Activated CD8-positive, alpha-beta memory T cell treated with anti-CD3 and anti-CD28 coated beads, Interleukin-2, amount 50 U/mL, for 1 hour (primary cell): ENCODE results near the gene RBM15B.
"Not testable (repeated sequence)": the region's sequence is repeated elsewhere in the genome, so short reads cannot be mapped to it uniquely, and the experiment has no call there.

Experiments used
- DNase-seq: peaks from one replicate; pipeline ENCODE4 v3.0.0-alpha.2; 2020; ENCODE audit errors: extremely low read depth

The RBM15B gene

DNA sequence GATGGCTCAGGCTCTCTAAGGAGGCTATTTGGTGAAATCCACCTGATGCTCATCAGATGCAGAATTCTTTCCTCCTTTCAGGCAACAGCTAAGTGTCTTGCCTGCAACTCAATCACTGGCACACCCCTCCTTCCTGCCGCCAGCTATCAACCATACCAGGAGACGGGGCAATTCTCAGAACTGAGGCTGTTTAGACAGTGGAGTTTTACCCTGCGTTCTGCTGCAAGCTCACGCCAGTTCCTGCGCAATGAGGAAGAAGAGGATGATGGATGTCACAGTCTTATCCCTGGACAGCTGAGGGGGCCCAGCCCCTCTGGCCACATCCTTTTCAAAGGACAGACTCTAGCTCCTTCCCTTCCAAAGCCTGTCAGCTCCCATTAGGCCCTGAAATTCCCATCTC, 13.0 kb upstream of the RBM15B start:
- DNase-seq: no peak

- DNase-seq: no peak
These were observed 12.4 kb upstream of the RBM15B start for GRCh38 chr3:51378726-51379125.

GRCh38 chr3:51379301-51379700, 11.8 kb upstream of the RBM15B start:
- no peak for DNase-seq

DNA sequence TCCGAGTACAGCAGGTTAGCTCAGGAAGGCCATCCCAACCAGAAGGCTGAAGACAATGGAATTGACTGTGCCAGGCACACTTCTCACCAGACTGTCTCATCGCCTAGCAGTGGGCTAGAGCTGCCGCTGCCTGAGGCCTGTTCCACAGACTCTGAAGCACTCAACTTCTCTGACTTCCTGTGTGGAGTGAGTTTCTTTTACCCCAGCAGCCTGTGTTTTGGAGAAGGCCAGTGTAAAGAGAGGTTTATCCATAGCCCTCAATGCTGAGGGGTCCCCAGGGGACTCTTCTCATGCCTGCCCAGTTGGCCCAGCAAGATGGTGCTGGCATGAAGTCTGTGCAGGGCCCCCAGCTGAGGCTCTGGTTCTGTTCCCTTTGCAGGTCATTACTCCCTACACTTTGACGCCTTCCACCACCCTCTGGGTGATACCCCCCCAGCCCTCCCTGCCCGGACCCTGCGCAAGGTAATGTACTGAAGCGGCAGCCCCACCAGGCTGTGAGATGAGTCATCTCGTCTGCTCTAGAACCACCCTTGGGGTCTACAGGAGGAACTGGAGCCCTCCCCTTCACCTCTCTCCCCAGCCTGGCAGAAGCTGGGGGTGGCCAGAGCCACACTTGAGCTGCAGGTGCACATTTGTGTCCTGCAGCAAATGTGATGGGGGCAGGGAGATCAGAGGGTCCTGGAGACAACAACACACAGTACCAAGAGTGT, 11.2 kb upstream of the RBM15B start:
- DNase-seq: no peak

DNA sequence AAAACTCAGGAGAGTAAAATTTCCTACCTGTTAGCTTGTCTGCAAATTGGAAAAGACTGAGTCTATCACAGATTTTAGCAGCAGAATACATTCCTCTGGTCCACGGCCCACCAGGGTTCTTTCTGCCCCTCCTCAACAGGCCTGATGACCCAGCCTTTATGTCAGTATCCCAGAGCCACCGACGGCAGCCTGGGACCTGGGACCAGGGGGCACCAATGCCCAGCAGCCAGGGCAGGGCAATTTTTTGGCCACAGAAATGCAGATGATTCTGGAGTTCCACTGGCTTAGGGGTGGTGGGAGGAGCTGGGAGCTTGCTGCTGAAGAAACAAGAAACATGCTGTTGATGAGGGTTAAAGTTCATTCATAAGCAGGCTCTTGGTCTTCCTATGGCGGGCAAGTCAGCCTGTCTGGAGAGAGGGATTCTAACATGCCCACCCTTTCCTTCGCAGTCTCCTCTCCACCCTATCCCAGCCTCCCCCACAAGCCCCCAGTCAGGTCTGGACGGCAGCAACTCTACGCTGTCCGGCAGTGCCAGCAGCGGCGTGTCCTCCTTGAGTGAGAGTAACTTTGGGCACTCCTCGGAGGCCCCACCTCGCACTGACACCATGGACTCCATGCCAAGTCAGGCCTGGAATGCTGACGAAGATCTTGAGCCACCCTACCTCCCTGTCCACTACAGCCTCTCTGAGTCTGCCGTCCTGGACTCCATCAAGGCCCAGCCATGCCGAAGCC, 10.3 kb upstream of the RBM15B start:
- no peak for DNase-seq

GRCh38 chr3:51381333-51381705, 9.8 kb upstream of the RBM15B start:
- DNase-seq: no peak

DNA sequence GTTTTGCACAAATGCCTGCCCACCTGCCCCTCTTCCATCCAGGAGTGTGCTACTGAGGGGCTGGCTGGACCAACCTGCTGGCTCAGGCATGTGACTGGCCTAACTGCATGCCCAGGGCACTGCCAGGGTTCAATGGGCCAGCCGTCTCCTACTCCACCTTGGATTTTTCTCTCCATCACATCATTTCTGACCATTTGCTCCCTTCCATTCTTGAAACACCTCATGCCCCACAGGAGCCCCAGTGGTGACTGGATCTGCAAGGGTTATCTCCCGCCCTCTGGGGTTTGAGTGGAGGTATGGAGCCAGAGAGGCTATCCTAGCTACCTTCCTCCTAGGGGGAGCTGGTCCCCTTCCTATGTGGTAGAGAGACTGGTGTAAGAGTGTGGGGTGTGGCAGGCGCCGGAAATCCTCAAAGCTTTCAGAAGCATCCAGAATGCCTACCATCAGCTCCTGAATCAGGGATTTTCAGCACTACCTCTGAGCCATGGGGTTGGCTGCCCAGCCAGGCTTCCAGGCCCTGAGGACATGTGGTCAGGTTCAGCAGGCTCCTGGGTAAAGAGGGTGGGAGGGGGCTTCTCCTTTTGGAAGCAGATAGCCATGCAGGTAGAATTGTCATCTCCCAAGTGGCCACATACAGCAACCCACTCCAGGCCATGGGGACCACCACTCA, 8.9 kb upstream of the RBM15B start:
- no peak for DNase-seq

GRCh38 chr3:51382947-51383578, 8.0 kb upstream of the RBM15B start:
- no peak for DNase-seq

GRCh38 chr3:51384055-51384725, 6.9 kb upstream of the RBM15B start:
- no peak for DNase-seq

DNA sequence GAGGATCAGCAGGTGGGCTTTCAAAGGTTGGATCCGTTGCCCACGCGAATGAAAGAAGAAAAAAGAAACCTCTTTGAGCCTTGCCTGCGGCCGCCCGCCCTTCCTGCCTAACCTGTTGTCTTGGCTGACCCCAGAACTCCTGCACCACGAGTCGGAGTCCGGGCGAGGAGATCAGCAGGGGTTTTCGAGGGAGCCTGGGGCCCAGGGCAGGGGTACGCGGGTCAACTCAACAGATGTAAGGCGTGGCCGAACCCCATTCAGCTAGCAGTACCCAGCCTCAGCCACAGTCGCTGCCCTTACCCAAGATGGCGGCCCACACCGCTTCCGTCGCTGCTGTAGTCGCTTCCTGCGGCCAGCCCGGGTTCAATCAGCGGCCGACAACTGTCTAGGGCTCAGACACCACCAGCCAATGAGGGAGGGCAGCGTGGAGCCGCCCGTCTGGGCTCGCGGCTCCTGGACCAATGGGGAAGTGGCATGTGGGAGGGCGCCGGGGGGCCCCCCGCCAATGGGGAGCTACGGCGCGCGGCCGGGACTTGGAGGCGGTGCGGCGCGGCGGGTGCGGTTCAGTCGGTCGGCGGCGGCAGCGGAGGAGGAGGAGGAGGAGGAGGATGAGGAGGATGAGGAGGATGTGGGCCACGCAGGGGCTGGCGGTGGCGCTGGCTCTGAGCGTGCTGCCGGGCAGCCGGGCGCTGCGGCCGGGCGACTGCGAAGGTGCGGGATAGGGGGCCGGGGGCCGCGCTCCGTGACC, 6.2 kb upstream of the RBM15B start, which contains the start of gene MANF:
TSS of gene MANF (plus strand) at position 566 of the 748 bp plus-strand sequence. CDS start at position 618, 52 bp downstream.
- peak; percentile 92 for DNase-seq

GRCh38 chr3:51385621-51386091, 5.4 kb upstream of the RBM15B start:
- DNase-seq: no peak

DNA sequence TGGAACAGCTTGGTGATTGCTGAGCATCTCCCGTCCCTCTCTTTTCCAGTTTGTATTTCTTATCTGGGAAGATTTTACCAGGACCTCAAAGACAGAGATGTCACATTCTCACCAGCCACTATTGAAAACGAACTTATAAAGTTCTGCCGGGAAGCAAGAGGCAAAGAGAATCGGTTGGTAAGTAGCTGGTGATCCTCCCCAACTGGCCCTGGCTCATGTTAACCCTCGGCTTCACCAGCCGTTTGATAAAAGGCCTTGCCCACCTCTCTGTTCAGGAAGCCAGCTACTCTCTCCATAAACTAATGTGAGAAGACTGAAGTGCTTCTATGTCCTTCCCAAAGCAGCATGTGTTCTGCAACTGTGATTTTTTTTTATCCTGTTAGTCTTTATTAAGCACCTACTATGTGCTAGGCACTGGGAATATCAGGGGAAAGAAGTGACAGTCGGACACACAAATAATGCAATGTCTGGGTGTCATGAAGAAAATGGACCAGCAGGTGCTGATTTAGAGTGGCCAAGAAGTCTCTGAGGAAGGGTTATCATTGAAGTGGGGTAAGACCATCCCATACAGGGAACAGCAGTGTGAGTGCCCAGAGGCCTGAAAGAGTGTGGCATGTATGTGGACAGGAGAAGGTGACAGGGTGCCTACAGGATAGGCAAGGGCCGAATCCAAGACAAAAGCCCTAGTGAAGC, 4.8 kb upstream of the RBM15B start:
- no peak for DNase-seq

- no peak for DNase-seq
These were observed 4.2 kb upstream of the RBM15B start for GRCh38 chr3:51386852-51387229.

DNA sequence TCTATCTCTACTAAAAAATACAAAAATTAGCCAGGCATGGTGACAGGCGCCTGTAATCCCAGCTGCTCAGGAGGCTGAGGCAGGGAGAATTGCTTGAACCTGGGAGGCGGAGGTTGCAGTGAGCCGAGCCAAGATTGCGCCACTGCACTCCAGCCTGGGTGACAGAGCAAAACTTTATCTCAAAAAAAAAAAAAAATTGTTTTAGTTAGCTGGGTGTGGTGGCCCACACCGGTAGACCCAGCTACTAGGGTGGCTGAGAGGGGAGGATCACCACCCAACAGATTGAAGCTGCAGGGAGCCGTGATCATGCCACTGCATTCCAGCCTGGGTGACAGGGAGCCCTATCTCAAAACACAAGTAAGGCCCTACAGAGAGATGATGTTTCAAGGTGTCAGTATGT, 3.8 kb upstream of the RBM15B start:
- DNase-seq: not testable (repeated sequence)

DNA sequence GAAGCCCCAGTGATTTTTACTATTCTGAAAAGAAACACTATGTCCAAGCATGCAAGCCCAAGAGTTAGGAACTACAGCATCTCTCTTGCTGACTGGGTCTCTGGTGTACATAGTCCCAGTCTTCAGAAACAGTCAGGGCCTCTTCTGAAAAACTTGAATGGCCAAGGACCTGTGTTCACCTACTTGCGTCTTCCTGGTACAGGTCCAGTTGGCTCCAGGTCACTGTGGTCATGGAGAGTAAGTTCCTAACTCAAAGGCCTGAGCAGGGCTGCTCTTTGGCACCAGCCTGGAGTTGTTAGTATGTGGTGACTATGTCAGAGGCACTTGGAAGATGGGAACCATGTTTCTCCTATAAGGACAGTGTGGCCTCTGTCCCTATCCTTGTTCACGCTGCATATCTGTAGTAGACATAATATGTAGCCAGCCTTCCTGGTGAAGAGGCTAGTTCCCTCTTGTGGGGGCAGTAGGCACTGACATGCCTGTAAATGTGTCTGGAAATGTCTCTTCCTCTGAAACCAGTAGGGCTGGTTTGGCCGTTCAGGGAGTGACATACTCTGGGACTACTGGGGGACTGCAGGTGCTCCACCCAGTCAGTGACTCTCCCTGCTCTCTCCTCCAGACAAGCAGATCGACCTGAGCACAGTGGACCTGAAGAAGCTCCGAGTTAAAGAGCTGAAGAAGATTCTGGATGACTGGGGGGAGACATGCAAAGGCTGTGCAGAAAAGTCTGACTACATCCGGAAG, 2.6 kb upstream of the RBM15B start:
- DNase-seq: no peak

DNA sequence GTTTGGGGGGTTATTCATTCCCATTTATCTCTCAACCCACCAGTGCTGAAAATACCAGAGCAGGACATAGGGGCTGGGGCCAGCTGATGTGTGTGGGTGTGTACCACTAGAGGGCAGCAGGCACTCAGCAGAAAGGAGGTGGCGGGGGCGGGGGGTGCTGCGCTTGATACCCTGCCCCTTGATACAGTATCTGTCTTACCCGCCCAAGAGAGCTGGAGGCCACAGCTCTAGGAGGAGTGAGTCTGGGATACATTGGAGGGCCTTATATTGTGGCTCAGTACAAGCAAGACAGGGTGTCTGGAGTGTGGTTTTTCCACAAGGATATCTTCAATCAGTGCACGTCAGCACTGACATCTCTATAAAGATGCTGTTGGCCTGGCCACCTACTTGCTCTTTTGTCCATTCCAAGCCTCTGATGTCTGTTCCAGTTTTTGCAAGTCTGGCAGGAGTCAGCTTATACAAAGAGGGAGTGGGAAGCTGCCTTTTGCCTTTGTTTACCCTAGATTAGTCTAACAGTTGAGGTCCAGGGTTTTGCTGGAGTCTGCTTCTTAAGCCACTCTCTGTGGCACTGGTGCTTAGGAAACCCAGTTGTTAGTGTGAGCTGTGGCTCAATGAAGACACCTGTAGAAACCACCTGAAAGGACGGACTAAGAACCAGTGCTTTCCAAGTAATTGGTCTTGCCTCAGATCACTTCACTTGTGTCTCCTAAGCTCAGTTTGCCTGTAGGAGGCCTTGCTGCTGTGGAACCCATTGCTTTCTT, 1.5 kb upstream of the RBM15B start:
- no peak for DNase-seq

DNA sequence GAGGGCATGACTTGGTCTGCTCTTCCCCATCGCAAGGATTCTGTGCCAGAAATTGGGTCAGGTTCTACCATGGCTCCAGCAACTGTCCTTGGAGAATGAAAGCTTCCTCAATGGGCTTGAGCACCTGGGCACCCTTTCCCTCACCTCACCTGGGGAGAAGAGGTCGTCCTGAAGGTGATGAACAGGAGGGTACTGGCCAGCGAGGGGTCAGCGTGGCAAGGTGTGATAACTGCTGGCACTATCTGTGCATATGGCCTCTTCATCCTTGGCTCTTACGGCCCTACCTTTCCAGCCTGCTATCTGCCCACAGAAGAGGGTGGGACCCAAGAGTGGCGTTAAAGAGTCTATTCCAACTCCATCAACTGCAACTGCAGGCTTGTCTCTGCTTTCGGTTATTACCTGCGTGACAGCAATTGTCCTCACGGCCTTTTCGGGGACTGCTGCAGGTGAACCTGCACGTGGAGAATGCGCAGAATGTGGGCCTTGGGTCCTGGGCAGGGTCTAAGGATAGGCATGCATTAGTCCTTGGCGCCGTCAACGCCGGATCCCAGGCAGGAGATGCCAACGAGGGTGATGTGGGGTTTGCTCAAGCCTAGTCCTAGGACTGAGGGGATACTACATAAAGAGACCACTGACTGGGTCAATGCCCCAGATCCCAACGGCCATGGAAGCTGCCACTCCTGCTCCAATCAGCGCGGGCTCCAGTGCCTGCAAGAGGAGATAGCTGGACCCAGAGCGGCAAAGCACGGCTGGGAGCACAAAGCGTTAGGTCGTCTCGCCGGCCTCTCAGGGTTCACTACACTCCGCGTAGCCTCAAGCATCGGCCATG, 625 bp upstream of the RBM15B start:
- DNase-seq: no peak
